WTC11 (cell line): ENCODE data around the gene NRG2. TPM values are rescaled to one million over a fixed set of nuclear protein-coding genes. Genes with fewer than 3 reads are reported as not detected.
A peak's percentile ranks its signal among the peaks of the same experiment; 100 is the strongest.

Experiments used
- ATAC-seq: fragments of 200-7000 bp; cut with Tn5 transposase; 2 replicates; pipeline ENCODE4 v1.10.0; 2021; ENCODE audit warnings: mild to moderate bottlenecking, moderate library complexity
- CTCF ChIA-PET: fragments of 300-600 bp; sonication (Branson Sonifier 250); formaldehyde crosslinking; loops from one replicate; lab custom pipeline; 2021; ENCODE audit warnings: antibody characterized with exemption; lab: Charles Lee
- POLR2A ChIA-PET: fragments of 350-600 bp; sonication (Branson Sonifier 250); formaldehyde crosslinking; loops from one replicate; lab custom pipeline; 2021; ENCODE audit warnings: antibody characterized with exemption; lab: Charles Lee
- DNase-seq: peaks from one replicate; pipeline ENCODE4 v3.0.0; 2021; ENCODE audit warnings: low spot score
- H3K27ac Mint-ChIP-seq: 2 replicates; pipeline ENCODE4 v1.8.0; 2021; ENCODE audit warnings: mixed read lengths
- H3K27me3 Mint-ChIP-seq: 2 replicates; pipeline ENCODE4 v1.8.0; 2021; ENCODE audit warnings: low read depth, mild to moderate bottlenecking, moderate library complexity, mixed read lengths
- H3K36me3 Mint-ChIP-seq: 2 replicates; pipeline ENCODE4 v1.8.0; 2021; ENCODE audit warnings: mixed read lengths
- H3K4me1 Mint-ChIP-seq: 2 replicates; pipeline ENCODE4 v1.8.0; 2022; ENCODE audit warnings: mixed read lengths
- H3K4me3 Mint-ChIP-seq: 2 replicates; pipeline ENCODE4 v1.8.0; 2021; ENCODE audit warnings: mild to moderate bottlenecking, moderate library complexity, mixed read lengths
- H3K9me3 Mint-ChIP-seq: 2 replicates; pipeline ENCODE4 v1.8.0; 2021; ENCODE audit warnings: mixed read lengths
- EMX1 ChIP-seq: fragments of 250-450 bp; sonication (Bioruptor Pico); IDR thresholded peaks from 2 replicates; pipeline ENCODE4 v1.8.0; 2021; ENCODE audit warnings: mild to moderate bottlenecking
- FOXP1 ChIP-seq: sonication (generic); formaldehyde crosslinking; IDR thresholded peaks from 2 replicates; pipeline ENCODE4 v1.8.0; 2022; ENCODE audit warnings: missing genetic modification reagents, mild to moderate bottlenecking, moderate library complexity, borderline replicate concordance
- GABPB1 ChIP-seq: sonication (generic); formaldehyde crosslinking; IDR thresholded peaks from 2 replicates; pipeline ENCODE4 v1.8.1; 2023; ENCODE audit warnings: mild to moderate bottlenecking, missing genetic modification reagents
- IRF2 ChIP-seq: sonication (generic); formaldehyde crosslinking; IDR thresholded peaks from 2 replicates; pipeline ENCODE4 v1.8.0; 2022; ENCODE audit warnings: low read depth, missing genetic modification reagents, borderline replicate concordance
- KAT7 ChIP-seq: sonication (generic); formaldehyde crosslinking; IDR thresholded peaks from 2 replicates; pipeline ENCODE4 v1.8.1; 2023; ENCODE audit warnings: missing genetic modification reagents, mild to moderate bottlenecking, borderline replicate concordance
- NFATC4 ChIP-seq: fragments of 250-450 bp; sonication (Bioruptor Pico); IDR thresholded peaks from 2 replicates; pipeline ENCODE4 v1.9.0; 2021; ENCODE audit warnings: mild to moderate bottlenecking
- RELA ChIP-seq: sonication (generic); formaldehyde crosslinking; IDR thresholded peaks from 2 replicates; pipeline ENCODE4 v1.8.1; 2022; ENCODE audit warnings: missing genetic modification reagents, mild to moderate bottlenecking, borderline replicate concordance
- SMAD3 ChIP-seq: sonication (generic); formaldehyde crosslinking; IDR thresholded peaks from 2 replicates; pipeline ENCODE4 v1.8.0; 2022; ENCODE audit warnings: missing genetic modification reagents, mild to moderate bottlenecking, borderline replicate concordance
- TEAD1 ChIP-seq: sonication (generic); formaldehyde crosslinking; IDR thresholded peaks from 2 replicates; pipeline ENCODE4 v1.8.0; 2022; ENCODE audit warnings: mild to moderate bottlenecking, missing genetic modification reagents
- ZNF416 ChIP-seq: fragments of 250-450 bp; sonication (Bioruptor Pico); IDR thresholded peaks from 2 replicates; pipeline ENCODE4 v1.9.0; 2021; ENCODE audit warnings: mild to moderate bottlenecking, inconsistent platforms
- ZNF423 ChIP-seq: fragments of 250-450 bp; sonication (Bioruptor Pico); IDR thresholded peaks from 2 replicates; pipeline ENCODE4 v2.1.2; 2022; ENCODE audit warnings: mild to moderate bottlenecking, moderate library complexity
- total RNA-seq: library from RNA; stranded (reverse); gene quantifications from 3 replicates; pipeline ENCODE4 v1.2.3, GENCODE V29; 2021
- TF ChIP-seq, protein P1 (sequence below): sonication (generic); formaldehyde crosslinking; conservative IDR thresholded peaks from 2 replicates; pipeline ENCODE4 v1.8.1; 2022; ENCODE audit warnings: mild to moderate bottlenecking, missing genetic modification reagents
- TF ChIP-seq, protein P2 (sequence below): sonication (generic); formaldehyde crosslinking; IDR thresholded peaks from 2 replicates; pipeline ENCODE4 v1.8.1; 2023; ENCODE audit warnings: mild to moderate bottlenecking, missing genetic modification reagents
- TF ChIP-seq, protein P3 (sequence below): sonication (generic); formaldehyde crosslinking; IDR thresholded peaks from 2 replicates; pipeline ENCODE4 v1.8.1; 2023; ENCODE audit warnings: mild to moderate bottlenecking, missing genetic modification reagents, borderline replicate concordance
- TF ChIP-seq, protein P4 (sequence below): sonication (generic); formaldehyde crosslinking; IDR thresholded peaks from 2 replicates; pipeline ENCODE4 v1.8.0; 2023; ENCODE audit warnings: missing genetic modification reagents, mild to moderate bottlenecking, borderline replicate concordance
- TF ChIP-seq, protein P5 (sequence below): sonication (generic); formaldehyde crosslinking; IDR thresholded peaks from 2 replicates; pipeline ENCODE4 v1.8.0; 2022; ENCODE audit warnings: missing genetic modification reagents

Gene NRG2
- total RNA-seq, 1 experiment from 2014 or later = 0.44 TPM

DNA sequence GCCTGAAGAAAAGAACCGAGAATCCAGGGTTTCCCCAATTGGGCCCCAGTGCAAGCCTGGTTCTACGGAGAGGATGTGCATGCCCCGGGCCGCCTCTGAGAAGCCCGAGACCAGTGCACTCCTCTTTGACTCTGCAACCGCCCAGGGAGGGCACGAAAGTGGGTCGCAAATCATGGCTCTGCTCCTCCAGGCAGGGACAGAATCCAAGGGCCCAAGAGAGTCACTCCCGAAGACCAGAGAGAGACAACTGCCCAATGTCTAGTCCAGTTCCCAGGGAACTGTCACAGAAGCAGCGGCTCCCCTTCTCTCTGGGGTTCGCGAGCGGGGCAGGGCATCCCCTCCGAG, 139.7 kb downstream of the NRG2 start (continued):
- TF ChIP-seq GABPB1 (CRISPR knock-in tag) (no peak), TEAD1 (CRISPR knock-in tag) (no peak), FOXP1 (CRISPR knock-in tag) (no peak)
- TF ChIP-seq, protein P1, sequence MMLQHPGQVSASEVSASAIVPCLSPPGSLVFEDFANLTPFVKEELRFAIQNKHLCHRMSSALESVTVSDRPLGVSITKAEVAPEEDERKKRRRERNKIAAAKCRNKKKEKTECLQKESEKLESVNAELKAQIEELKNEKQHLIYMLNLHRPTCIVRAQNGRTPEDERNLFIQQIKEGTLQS = no peak

DNA sequence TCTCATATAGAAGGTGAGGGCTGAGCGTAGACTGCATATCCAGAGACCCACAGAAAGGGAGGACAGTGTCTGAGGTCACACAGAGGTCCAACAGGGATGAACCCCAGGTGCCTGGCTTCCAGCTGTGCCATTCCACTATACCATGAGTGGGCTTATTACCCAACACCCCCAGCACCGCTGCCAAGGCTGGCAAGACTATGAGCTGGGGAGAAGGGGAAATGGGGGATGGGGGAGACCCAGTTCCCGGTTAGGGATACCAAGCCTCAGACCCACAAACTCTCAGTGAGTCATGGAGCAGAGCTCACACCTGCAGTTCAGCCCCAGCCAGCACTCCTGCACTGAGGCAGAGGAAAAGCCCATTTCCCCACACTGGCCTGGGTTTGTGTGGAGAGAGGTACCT, 141.1 kb downstream of the NRG2 start:
- ChIA-PET CTCF (interaction anchor here (1.0 to 6.7 kb wide), 6 partner anchors 8 to 127 kb away, joined by 3 to 53 read pairs (median 4); no protein-coding TSS in a partner anchor), POLR2A (no interaction called here)
- peak; percentile 16; the same call in 1 of the 2 replicates for TF ChIP-seq ZNF423 (CRISPR knock-in tag)
- TF ChIP-seq, protein P1 = no peak
- DNase-seq = no peak
- no peaks in the 10 kb centered on the region for H3K36me3 Mint-ChIP-seq
- H3K9me3 Mint-ChIP-seq = no peaks in the 10 kb centered on the region
- no peak overlapping the region for H3K4me3 Mint-ChIP-seq
- no peak overlapping the region for H3K27ac Mint-ChIP-seq
- ATAC-seq = no peak
- peaks cover 67% of the 10 kb centered on the region for H3K27me3 Mint-ChIP-seq
- H3K4me1 Mint-ChIP-seq = peaks cover 12% of the 10 kb centered on the region

DNA sequence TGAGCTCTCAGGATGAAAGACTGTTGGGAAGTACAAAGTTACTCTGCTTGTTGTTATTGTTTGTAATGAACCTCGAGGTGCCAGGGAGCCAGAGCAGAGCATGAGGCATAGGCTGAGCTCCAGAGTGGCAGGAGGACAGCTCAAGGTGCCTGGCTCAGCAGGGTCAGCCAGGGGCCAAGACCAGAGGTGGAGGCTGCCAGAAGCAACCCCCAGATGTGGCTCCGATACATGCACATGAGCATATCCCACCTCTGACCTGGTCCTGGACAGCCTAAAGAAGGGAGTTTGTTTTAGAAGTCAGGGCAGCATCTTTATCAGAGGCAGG, 141.9 kb downstream of the NRG2 start:
- no peaks in the 10 kb centered on the region for H3K9me3 Mint-ChIP-seq
- POLR2A ChIA-PET = no interaction called here

DNA sequence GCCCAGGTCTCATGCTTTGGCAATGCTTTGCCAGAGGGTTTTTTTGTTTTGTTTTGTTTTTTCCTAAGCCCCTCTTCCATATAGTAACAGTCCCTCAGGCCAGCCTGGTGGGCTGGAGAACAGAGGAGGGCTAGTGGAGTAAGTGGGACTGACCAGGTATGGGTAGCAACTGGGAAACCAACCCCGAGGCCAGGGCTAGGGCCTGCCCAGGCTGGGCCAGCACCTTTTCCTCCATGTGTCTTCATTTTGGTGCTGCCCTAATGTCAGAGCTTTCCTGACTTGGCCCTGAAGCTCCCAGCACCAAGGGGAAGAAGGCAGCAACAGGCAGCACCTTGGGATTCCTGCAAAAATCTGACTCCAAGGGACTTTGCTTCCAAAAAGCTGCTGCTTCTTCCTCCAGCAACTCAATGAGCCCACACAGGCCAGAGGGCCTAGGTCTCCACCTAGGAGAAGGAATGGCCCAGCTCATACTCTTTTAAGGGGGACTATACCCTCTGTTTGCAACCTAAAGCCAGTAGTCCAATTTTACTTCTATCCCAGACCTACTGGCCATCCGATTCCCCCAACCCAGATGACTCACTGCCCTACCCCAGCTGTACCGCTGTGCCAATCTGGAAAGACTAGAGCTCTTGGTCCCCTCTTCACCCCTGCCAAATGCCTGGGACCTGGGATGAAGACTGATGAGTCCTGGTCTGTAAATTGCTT, 142.4 kb downstream of the NRG2 start:
- Mint-ChIP-seq H3K4me1 (peaks cover 12% of the 10 kb centered on the region), H3K36me3 (no peaks in the 10 kb centered on the region), H3K4me3 (no peak overlapping the region), H3K27me3 (peaks cover 72% of the 10 kb centered on the region), H3K27ac (no peak overlapping the region), H3K9me3 (no peaks in the 10 kb centered on the region)
- ChIA-PET CTCF (interaction anchor here (0.7 to 6.7 kb wide), 3 partner anchors 67 to 114 kb away, joined by 3 to 53 read pairs (median 3); no protein-coding TSS in a partner anchor), POLR2A (interaction anchor here (0.5 kb wide), 1 partner anchor 512 kb away, joined by 3 read pairs; no protein-coding TSS in a partner anchor)
- ATAC-seq = no peak
- no peak for DNase-seq
- TF ChIP-seq SMAD3 (CRISPR knock-in tag) (no peak), NFATC4 (CRISPR knock-in tag) (no peak), RELA (no peak), ZNF416 (CRISPR knock-in tag) (no peak), IRF2 (CRISPR knock-in tag) (no peak), EMX1 (no peak)
- TF ChIP-seq, protein P2, sequence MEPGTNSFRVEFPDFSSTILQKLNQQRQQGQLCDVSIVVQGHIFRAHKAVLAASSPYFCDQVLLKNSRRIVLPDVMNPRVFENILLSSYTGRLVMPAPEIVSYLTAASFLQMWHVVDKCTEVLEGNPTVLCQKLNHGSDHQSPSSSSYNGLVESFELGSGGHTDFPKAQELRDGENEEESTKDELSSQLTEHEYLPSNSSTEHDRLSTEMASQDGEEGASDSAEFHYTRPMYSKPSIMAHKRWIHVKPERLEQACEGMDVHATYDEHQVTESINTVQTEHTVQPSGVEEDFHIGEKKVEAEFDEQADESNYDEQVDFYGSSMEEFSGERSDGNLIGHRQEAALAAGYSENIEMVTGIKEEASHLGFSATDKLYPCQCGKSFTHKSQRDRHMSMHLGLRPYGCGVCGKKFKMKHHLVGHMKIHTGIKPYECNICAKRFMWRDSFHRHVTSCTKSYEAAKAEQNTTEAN = no peak
- TF ChIP-seq, protein P3, sequence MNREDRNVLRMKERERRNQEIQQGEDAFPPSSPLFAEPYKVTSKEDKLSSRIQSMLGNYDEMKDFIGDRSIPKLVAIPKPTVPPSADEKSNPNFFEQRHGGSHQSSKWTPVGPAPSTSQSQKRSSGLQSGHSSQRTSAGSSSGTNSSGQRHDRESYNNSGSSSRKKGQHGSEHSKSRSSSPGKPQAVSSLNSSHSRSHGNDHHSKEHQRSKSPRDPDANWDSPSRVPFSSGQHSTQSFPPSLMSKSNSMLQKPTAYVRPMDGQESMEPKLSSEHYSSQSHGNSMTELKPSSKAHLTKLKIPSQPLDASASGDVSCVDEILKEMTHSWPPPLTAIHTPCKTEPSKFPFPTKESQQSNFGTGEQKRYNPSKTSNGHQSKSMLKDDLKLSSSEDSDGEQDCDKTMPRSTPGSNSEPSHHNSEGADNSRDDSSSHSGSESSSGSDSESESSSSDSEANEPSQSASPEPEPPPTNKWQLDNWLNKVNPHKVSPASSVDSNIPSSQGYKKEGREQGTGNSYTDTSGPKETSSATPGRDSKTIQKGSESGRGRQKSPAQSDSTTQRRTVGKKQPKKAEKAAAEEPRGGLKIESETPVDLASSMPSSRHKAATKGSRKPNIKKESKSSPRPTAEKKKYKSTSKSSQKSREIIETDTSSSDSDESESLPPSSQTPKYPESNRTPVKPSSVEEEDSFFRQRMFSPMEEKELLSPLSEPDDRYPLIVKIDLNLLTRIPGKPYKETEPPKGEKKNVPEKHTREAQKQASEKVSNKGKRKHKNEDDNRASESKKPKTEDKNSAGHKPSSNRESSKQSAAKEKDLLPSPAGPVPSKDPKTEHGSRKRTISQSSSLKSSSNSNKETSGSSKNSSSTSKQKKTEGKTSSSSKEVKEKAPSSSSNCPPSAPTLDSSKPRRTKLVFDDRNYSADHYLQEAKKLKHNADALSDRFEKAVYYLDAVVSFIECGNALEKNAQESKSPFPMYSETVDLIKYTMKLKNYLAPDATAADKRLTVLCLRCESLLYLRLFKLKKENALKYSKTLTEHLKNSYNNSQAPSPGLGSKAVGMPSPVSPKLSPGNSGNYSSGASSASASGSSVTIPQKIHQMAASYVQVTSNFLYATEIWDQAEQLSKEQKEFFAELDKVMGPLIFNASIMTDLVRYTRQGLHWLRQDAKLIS (CRISPR knock-in tag) = no peak
- TF ChIP-seq, protein P4, sequence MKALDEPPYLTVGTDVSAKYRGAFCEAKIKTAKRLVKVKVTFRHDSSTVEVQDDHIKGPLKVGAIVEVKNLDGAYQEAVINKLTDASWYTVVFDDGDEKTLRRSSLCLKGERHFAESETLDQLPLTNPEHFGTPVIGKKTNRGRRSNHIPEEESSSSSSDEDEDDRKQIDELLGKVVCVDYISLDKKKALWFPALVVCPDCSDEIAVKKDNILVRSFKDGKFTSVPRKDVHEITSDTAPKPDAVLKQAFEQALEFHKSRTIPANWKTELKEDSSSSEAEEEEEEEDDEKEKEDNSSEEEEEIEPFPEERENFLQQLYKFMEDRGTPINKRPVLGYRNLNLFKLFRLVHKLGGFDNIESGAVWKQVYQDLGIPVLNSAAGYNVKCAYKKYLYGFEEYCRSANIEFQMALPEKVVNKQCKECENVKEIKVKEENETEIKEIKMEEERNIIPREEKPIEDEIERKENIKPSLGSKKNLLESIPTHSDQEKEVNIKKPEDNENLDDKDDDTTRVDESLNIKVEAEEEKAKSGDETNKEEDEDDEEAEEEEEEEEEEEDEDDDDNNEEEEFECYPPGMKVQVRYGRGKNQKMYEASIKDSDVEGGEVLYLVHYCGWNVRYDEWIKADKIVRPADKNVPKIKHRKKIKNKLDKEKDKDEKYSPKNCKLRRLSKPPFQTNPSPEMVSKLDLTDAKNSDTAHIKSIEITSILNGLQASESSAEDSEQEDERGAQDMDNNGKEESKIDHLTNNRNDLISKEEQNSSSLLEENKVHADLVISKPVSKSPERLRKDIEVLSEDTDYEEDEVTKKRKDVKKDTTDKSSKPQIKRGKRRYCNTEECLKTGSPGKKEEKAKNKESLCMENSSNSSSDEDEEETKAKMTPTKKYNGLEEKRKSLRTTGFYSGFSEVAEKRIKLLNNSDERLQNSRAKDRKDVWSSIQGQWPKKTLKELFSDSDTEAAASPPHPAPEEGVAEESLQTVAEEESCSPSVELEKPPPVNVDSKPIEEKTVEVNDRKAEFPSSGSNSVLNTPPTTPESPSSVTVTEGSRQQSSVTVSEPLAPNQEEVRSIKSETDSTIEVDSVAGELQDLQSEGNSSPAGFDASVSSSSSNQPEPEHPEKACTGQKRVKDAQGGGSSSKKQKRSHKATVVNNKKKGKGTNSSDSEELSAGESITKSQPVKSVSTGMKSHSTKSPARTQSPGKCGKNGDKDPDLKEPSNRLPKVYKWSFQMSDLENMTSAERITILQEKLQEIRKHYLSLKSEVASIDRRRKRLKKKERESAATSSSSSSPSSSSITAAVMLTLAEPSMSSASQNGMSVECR (CRISPR knock-in tag) = no peak
- TF ChIP-seq, protein P5, sequence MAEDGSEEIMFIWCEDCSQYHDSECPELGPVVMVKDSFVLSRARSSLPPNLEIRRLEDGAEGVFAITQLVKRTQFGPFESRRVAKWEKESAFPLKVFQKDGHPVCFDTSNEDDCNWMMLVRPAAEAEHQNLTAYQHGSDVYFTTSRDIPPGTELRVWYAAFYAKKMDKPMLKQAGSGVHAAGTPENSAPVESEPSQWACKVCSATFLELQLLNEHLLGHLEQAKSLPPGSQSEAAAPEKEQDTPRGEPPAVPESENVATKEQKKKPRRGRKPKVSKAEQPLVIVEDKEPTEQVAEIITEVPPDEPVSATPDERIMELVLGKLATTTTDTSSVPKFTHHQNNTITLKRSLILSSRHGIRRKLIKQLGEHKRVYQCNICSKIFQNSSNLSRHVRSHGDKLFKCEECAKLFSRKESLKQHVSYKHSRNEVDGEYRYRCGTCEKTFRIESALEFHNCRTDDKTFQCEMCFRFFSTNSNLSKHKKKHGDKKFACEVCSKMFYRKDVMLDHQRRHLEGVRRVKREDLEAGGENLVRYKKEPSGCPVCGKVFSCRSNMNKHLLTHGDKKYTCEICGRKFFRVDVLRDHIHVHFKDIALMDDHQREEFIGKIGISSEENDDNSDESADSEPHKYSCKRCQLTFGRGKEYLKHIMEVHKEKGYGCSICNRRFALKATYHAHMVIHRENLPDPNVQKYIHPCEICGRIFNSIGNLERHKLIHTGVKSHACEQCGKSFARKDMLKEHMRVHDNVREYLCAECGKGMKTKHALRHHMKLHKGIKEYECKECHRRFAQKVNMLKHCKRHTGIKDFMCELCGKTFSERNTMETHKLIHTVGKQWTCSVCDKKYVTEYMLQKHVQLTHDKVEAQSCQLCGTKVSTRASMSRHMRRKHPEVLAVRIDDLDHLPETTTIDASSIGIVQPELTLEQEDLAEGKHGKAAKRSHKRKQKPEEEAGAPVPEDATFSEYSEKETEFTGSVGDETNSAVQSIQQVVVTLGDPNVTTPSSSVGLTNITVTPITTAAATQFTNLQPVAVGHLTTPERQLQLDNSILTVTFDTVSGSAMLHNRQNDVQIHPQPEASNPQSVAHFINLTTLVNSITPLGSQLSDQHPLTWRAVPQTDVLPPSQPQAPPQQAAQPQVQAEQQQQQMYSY (CRISPR knock-in tag) = no peak

More for the DNA sequence above, 141.9 kb downstream of the NRG2 start:
- no peak for ATAC-seq
- Mint-ChIP-seq H3K27ac (no peak overlapping the region), H3K36me3 (no peaks in the 10 kb centered on the region), H3K4me3 (no peak overlapping the region), H3K27me3 (peaks cover 72% of the 10 kb centered on the region), H3K4me1 (peaks cover 12% of the 10 kb centered on the region)
- TF ChIP-seq KAT7 (CRISPR knock-in tag) = no peak
- CTCF ChIA-PET = interaction anchor here (0.9 to 6.7 kb wide), 3 partner anchors 8 to 68 kb away, joined by 3 to 53 read pairs (median 8); no protein-coding TSS in a partner anchor
- DNase-seq = no peak
